ENCODE data around the gene GCNA.
"Not testable (repeated sequence)": the region's sequence is repeated elsewhere in the genome, so short reads cannot be mapped to it uniquely, and the experiment has no call there.

Gene GCNA

GRCh38 chrX:71637253-71637618 lies 59.0 kb downstream of the GCNA start:
- no peak for TF ChIP-seq CTCF (IDR thresholded peaks at IDR 0.05; ENCODE audit: low read depth, low read length)
- Histone ChIP-seq H3K4me1 (no peaks in the 10 kb centered on the region), H3K9me3 (no peaks in the 10 kb centered on the region), H3K27me3 (no peaks in the 10 kb centered on the region), H3K4me3 (ENCODE audit: low read depth, low read length) (no peak overlapping the region), H3K36me3 (no peaks in the 10 kb centered on the region)
- DNase-seq, result no peak

- H3K9me3 ChIP-seq, result no peaks in the 10 kb centered on the region
- no peaks in the 10 kb centered on the region for H3K36me3 ChIP-seq
- TF ChIP-seq CTCF (IDR thresholded peaks at IDR 0.05; ENCODE audit: low read depth, low read length), result no peak
- no peak for DNase-seq
- H3K4me1 ChIP-seq, result no peaks in the 10 kb centered on the region
- no peak overlapping the region for H3K4me3 ChIP-seq (ENCODE audit: low read depth, low read length)
- H3K27me3 ChIP-seq, result no peaks in the 10 kb centered on the region
Measured at GRCh38 chrX:71637848-71638247, 59.6 kb downstream of the GCNA start.

GRCh38 chrX:71638409-71638808 lies 60.2 kb downstream of the GCNA start:
- H3K4me1 ChIP-seq, result no peaks in the 10 kb centered on the region
- TF ChIP-seq CTCF (IDR thresholded peaks at IDR 0.05; ENCODE audit: low read depth, low read length), result no peak
- no peaks in the 10 kb centered on the region for H3K27me3 ChIP-seq
- H3K4me3 ChIP-seq (ENCODE audit: low read depth, low read length), result no peak overlapping the region
- H3K9me3 ChIP-seq, result no peaks in the 10 kb centered on the region
- no peak for DNase-seq
- no peaks in the 10 kb centered on the region for H3K36me3 ChIP-seq

GRCh38 chrX:71640002-71640401 lies 61.8 kb downstream of the GCNA start:
- TF ChIP-seq CTCF (IDR thresholded peaks at IDR 0.05; ENCODE audit: low read depth, low read length), result no peak
- Histone ChIP-seq H3K4me1 (no peaks in the 10 kb centered on the region), H3K27me3 (no peaks in the 10 kb centered on the region), H3K4me3 (ENCODE audit: low read depth, low read length) (no peak overlapping the region), H3K9me3 (no peaks in the 10 kb centered on the region), H3K36me3 (no peaks in the 10 kb centered on the region)
- DNase-seq, result no peak

GRCh38 chrX:71644406-71644805 lies 66.2 kb downstream of the GCNA start:
- H3K4me3 ChIP-seq (ENCODE audit: low read depth, low read length); DNase-seq; H3K9me3 ChIP-seq; H3K36me3 ChIP-seq; H3K4me1 ChIP-seq; H3K27me3 ChIP-seq: not testable (repeated sequence)

GRCh38 chrX:71650333-71650969 lies 72.2 kb downstream of the GCNA start:
- peak; percentile 15; the same call in 1 of the 2 replicates for TF ChIP-seq CTCF (IDR thresholded peaks at IDR 0.05; ENCODE audit: low read depth, low read length)
- no peaks in the 10 kb centered on the region for H3K36me3 ChIP-seq
- no peak overlapping the region for H3K4me3 ChIP-seq (ENCODE audit: low read depth, low read length)
- H3K9me3 ChIP-seq, result no peaks in the 10 kb centered on the region
- no peaks in the 10 kb centered on the region for H3K27me3 ChIP-seq
- DNase-seq, result no peak
- no peaks in the 10 kb centered on the region for H3K4me1 ChIP-seq

- H3K9me3 ChIP-seq, result no peaks in the 10 kb centered on the region
- no peak overlapping the region for H3K4me3 ChIP-seq (ENCODE audit: low read depth, low read length)
- no peaks in the 10 kb centered on the region for H3K36me3 ChIP-seq
- peak; percentile 59 for TF ChIP-seq CTCF (IDR thresholded peaks at IDR 0.05; ENCODE audit: low read depth, low read length)
- no peaks in the 10 kb centered on the region for H3K4me1 ChIP-seq
- DNase-seq, result peak; percentile 42
- no peaks in the 10 kb centered on the region for H3K27me3 ChIP-seq
Measured at GRCh38 chrX:71652405-71652804, 74.2 kb downstream of the GCNA start.
